ENCODE data around the gene DSC1. TPM values are rescaled to one million over a fixed set of nuclear protein-coding genes. Genes with fewer than 3 reads are reported as not detected.

The DSC1 gene
- total and polyA plus RNA-seq, 2 of the 13 experiments (the other 11 are each of a cell fraction or from before 2014, with no cell fraction given) = not detected

DNA sequence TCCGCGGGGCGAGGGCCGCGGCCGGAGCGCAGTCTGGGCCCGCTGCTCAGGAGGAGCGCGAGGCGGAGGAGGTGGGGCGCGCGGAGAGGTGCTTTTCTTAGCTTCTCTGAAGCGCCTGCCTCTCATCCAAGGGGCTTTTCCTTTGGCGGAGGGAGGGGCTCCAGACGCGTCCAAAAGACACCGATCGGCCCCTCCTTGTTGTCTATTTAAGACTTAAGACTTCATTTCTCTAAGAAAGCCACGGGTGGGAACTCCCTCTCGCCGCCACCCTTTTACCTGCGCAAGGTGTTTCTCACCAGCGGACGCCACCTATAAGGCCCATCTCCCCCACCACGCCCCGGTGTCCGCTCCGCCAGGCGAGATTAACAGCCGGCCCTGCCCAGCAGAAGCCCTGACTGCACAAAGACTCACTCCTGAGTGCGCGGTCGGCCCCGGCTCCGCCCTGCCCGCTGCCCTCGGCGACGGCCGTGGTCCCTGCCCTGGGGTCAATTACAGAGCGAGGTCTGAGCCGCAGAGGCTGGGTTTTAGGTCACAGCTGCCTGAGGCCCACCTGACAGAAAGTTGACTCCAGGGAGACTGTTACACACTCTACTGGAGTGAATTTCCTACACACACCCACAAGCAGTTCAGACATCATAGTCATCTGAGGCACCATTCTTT, 60.5 kb downstream of the DSC1 start, which contains the start of gene DSC2 (continued):
- TF ChIP-seq, protein P1, sequence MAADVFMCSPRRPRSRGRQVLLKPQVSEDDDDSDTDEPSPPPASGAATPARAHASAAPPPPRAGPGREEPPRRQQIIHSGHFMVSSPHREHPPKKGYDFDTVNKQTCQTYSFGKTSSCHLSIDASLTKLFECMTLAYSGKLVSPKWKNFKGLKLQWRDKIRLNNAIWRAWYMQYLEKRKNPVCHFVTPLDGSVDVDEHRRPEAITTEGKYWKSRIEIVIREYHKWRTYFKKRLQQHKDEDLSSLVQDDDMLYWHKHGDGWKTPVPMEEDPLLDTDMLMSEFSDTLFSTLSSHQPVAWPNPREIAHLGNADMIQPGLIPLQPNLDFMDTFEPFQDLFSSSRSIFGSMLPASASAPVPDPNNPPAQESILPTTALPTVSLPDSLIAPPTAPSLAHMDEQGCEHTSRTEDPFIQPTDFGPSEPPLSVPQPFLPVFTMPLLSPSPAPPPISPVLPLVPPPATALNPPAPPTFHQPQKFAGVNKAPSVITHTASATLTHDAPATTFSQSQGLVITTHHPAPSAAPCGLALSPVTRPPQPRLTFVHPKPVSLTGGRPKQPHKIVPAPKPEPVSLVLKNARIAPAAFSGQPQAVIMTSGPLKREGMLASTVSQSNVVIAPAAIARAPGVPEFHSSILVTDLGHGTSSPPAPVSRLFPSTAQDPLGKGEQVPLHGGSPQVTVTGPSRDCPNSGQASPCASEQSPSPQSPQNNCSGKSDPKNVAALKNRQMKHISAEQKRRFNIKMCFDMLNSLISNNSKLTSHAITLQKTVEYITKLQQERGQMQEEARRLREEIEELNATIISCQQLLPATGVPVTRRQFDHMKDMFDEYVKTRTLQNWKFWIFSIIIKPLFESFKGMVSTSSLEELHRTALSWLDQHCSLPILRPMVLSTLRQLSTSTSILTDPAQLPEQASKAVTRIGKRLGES (CRISPR knock-in tag; IDR thresholded peaks at IDR 0.05; ENCODE audit: borderline replicate concordance) = no peak
- 0 out of 2 replicates have a peak, but pooled peaks have one; percentile 12 for TF ChIP-seq TSC22D2 (CRISPR knock-in tag; IDR thresholded peaks at IDR 0.05; ENCODE audit: borderline replicate concordance)
- TF ChIP-seq, protein P2, sequence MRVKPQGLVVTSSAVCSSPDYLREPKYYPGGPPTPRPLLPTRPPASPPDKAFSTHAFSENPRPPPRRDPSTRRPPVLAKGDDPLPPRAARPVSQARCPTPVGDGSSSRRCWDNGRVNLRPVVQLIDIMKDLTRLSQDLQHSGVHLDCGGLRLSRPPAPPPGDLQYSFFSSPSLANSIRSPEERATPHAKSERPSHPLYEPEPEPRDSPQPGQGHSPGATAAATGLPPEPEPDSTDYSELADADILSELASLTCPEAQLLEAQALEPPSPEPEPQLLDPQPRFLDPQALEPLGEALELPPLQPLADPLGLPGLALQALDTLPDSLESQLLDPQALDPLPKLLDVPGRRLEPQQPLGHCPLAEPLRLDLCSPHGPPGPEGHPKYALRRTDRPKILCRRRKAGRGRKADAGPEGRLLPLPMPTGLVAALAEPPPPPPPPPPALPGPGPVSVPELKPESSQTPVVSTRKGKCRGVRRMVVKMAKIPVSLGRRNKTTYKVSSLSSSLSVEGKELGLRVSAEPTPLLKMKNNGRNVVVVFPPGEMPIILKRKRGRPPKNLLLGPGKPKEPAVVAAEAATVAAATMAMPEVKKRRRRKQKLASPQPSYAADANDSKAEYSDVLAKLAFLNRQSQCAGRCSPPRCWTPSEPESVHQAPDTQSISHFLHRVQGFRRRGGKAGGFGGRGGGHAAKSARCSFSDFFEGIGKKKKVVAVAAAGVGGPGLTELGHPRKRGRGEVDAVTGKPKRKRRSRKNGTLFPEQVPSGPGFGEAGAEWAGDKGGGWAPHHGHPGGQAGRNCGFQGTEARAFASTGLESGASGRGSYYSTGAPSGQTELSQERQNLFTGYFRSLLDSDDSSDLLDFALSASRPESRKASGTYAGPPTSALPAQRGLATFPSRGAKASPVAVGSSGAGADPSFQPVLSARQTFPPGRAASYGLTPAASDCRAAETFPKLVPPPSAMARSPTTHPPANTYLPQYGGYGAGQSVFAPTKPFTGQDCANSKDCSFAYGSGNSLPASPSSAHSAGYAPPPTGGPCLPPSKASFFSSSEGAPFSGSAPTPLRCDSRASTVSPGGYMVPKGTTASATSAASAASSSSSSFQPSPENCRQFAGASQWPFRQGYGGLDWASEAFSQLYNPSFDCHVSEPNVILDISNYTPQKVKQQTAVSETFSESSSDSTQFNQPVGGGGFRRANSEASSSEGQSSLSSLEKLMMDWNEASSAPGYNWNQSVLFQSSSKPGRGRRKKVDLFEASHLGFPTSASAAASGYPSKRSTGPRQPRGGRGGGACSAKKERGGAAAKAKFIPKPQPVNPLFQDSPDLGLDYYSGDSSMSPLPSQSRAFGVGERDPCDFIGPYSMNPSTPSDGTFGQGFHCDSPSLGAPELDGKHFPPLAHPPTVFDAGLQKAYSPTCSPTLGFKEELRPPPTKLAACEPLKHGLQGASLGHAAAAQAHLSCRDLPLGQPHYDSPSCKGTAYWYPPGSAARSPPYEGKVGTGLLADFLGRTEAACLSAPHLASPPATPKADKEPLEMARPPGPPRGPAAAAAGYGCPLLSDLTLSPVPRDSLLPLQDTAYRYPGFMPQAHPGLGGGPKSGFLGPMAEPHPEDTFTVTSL (CRISPR knock-in tag; IDR thresholded peaks at IDR 0.05; ENCODE audit: borderline replicate concordance) = no peak
- peak; percentile 36; the same call in 1 of the 2 replicates for TF ChIP-seq ATF7-NPFF (CRISPR knock-in tag; IDR thresholded peaks at IDR 0.05; ENCODE audit: low read depth)
- TF ChIP-seq ZNF260 (CRISPR knock-in tag; IDR thresholded peaks at IDR 0.05; ENCODE audit: borderline replicate concordance, low read depth) = no peak
- peak; percentile 49 for TF ChIP-seq ZNF781 (CRISPR knock-in tag; IDR thresholded peaks at IDR 0.05; ENCODE audit: borderline replicate concordance, not compliant biosample characterization)
- no peak; the same call in 1 of the 2 replicates for TF ChIP-seq ZNF761 (CRISPR knock-in tag; conservative IDR thresholded peaks at IDR 0.05)
- TF ChIP-seq MAF1 (CRISPR knock-in tag; IDR thresholded peaks at IDR 0.05; ENCODE audit: borderline replicate concordance) = no peak
- TF ChIP-seq BHLHE40 (IDR thresholded peaks at IDR 0.05; ENCODE audit: low read length) = no peak
- TF ChIP-seq CBFB (CRISPR knock-in tag; IDR thresholded peaks at IDR 0.05) = no peak
- TF ChIP-seq, protein P3, sequence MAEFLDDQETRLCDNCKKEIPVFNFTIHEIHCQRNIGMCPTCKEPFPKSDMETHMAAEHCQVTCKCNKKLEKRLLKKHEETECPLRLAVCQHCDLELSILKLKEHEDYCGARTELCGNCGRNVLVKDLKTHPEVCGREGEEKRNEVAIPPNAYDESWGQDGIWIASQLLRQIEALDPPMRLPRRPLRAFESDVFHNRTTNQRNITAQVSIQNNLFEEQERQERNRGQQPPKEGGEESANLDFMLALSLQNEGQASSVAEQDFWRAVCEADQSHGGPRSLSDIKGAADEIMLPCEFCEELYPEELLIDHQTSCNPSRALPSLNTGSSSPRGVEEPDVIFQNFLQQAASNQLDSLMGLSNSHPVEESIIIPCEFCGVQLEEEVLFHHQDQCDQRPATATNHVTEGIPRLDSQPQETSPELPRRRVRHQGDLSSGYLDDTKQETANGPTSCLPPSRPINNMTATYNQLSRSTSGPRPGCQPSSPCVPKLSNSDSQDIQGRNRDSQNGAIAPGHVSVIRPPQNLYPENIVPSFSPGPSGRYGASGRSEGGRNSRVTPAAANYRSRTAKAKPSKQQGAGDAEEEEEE (CRISPR knock-in tag; IDR thresholded peaks at IDR 0.05; ENCODE audit: borderline replicate concordance) = no peak
- no peak for TF ChIP-seq ZNF616 (CRISPR knock-in tag; IDR thresholded peaks at IDR 0.05; ENCODE audit: low read depth)
- TF ChIP-seq STAT5B (CRISPR knock-in tag; IDR thresholded peaks at IDR 0.05) = no peak
- no peak for TF ChIP-seq ATF7 (IDR thresholded peaks at IDR 0.05)
- no peak for TF ChIP-seq ATF7 (CRISPR knock-in tag; IDR thresholded peaks at IDR 0.05)
- TF ChIP-seq ONECUT2 (CRISPR knock-in tag; IDR thresholded peaks at IDR 0.05) = no peak
- peak; percentile 60; the same call in 1 of the 2 replicates for TF ChIP-seq MIXL1 (CRISPR knock-in tag; IDR thresholded peaks at IDR 0.05)
- TF ChIP-seq SYNCRIP (IDR thresholded peaks at IDR 0.05; ENCODE audit: insufficient read depth, low read depth, low read length) = no peak
- TF ChIP-seq FOXP1 (IDR thresholded peaks at IDR 0.05) = no peak
- no peak for TF ChIP-seq FOXP1 (CRISPR knock-in tag; IDR thresholded peaks at IDR 0.05)
- TF ChIP-seq ZNF101 (CRISPR knock-in tag; IDR thresholded peaks at IDR 0.05; ENCODE audit: borderline replicate concordance, low read depth) = no peak

All from HepG2 (cell line).